ENCODE measurements around the gene PSMC3IP.

DNA sequence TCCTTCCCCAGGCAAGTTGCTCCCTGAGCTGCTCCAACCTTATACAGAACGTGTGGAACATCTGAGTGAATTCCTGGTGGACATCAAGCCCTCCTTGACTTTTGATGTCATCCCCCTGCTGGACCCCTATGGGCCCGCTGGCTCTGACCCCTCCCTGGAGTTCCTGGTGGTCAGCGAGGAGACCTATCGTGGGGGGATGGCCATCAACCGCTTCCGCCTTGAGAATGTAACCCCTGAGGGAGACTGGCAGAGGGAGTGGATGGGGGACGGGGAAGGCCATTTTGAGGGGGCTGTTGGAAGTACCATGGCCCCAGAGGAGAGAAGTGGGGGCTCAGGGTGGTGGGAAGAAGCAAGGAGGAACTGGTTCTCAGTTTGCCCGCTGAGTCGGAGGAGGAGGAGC, 13.6 kb downstream of the PSMC3IP start:
- TF ChIP-seq, protein P1, sequence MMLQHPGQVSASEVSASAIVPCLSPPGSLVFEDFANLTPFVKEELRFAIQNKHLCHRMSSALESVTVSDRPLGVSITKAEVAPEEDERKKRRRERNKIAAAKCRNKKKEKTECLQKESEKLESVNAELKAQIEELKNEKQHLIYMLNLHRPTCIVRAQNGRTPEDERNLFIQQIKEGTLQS (IDR thresholded peaks at IDR 0.05): no peak
- TF ChIP-seq EGR1 (IDR thresholded peaks at IDR 0.05; ENCODE audit: low read depth in 2 of 2): no peak
- TF ChIP-seq, protein P2, sequence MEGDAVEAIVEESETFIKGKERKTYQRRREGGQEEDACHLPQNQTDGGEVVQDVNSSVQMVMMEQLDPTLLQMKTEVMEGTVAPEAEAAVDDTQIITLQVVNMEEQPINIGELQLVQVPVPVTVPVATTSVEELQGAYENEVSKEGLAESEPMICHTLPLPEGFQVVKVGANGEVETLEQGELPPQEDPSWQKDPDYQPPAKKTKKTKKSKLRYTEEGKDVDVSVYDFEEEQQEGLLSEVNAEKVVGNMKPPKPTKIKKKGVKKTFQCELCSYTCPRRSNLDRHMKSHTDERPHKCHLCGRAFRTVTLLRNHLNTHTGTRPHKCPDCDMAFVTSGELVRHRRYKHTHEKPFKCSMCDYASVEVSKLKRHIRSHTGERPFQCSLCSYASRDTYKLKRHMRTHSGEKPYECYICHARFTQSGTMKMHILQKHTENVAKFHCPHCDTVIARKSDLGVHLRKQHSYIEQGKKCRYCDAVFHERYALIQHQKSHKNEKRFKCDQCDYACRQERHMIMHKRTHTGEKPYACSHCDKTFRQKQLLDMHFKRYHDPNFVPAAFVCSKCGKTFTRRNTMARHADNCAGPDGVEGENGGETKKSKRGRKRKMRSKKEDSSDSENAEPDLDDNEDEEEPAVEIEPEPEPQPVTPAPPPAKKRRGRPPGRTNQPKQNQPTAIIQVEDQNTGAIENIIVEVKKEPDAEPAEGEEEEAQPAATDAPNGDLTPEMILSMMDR (IDR thresholded peaks at IDR 0.05; ENCODE audit: low read depth, low read length, missing input control): no peak
- TF ChIP-seq, protein P3, sequence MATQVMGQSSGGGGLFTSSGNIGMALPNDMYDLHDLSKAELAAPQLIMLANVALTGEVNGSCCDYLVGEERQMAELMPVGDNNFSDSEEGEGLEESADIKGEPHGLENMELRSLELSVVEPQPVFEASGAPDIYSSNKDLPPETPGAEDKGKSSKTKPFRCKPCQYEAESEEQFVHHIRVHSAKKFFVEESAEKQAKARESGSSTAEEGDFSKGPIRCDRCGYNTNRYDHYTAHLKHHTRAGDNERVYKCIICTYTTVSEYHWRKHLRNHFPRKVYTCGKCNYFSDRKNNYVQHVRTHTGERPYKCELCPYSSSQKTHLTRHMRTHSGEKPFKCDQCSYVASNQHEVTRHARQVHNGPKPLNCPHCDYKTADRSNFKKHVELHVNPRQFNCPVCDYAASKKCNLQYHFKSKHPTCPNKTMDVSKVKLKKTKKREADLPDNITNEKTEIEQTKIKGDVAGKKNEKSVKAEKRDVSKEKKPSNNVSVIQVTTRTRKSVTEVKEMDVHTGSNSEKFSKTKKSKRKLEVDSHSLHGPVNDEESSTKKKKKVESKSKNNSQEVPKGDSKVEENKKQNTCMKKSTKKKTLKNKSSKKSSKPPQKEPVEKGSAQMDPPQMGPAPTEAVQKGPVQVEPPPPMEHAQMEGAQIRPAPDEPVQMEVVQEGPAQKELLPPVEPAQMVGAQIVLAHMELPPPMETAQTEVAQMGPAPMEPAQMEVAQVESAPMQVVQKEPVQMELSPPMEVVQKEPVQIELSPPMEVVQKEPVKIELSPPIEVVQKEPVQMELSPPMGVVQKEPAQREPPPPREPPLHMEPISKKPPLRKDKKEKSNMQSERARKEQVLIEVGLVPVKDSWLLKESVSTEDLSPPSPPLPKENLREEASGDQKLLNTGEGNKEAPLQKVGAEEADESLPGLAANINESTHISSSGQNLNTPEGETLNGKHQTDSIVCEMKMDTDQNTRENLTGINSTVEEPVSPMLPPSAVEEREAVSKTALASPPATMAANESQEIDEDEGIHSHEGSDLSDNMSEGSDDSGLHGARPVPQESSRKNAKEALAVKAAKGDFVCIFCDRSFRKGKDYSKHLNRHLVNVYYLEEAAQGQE (IDR thresholded peaks at IDR 0.05): no peak
- no peak for TF ChIP-seq FOXA1 (IDR thresholded peaks at IDR 0.05)
- TF ChIP-seq RAD21 (IDR thresholded peaks at IDR 0.05): no peak
- no peak for TF ChIP-seq YY1 (IDR thresholded peaks at IDR 0.05)
- TF ChIP-seq, protein P4, sequence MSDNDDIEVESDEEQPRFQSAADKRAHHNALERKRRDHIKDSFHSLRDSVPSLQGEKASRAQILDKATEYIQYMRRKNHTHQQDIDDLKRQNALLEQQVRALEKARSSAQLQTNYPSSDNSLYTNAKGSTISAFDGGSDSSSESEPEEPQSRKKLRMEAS (IDR thresholded peaks at IDR 0.05): no peak
- no peak for TF ChIP-seq SP1 (IDR thresholded peaks at IDR 0.05)
- TF ChIP-seq HNF4G (IDR thresholded peaks at IDR 0.05): no peak
- no peak for TF ChIP-seq TAF1 (conservative IDR thresholded peaks at IDR 0.05)
- TF ChIP-seq, protein P5, sequence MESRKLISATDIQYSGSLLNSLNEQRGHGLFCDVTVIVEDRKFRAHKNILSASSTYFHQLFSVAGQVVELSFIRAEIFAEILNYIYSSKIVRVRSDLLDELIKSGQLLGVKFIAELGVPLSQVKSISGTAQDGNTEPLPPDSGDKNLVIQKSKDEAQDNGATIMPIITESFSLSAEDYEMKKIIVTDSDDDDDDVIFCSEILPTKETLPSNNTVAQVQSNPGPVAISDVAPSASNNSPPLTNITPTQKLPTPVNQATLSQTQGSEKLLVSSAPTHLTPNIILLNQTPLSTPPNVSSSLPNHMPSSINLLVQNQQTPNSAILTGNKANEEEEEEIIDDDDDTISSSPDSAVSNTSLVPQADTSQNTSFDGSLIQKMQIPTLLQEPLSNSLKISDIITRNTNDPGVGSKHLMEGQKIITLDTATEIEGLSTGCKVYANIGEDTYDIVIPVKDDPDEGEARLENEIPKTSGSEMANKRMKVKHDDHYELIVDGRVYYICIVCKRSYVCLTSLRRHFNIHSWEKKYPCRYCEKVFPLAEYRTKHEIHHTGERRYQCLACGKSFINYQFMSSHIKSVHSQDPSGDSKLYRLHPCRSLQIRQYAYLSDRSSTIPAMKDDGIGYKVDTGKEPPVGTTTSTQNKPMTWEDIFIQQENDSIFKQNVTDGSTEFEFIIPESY (IDR thresholded peaks at IDR 0.05): no peak
